H1 (cell line): ENCODE data around the gene KRT76. TPM values are rescaled to one million over a fixed set of nuclear protein-coding genes. Genes with fewer than 3 reads are reported as not detected.

ENCODE experiments used
- CTCF ChIA-PET: fragments of 300-600 bp; sonication (Branson Sonifier 250); formaldehyde crosslinking; loops from one replicate; lab custom pipeline; 2021; ENCODE audit not compliant: partially characterized antibody; lab: Charles Lee
- POLR2A ChIA-PET: fragments of 300-600 bp; sonication (Branson Sonifier 250); formaldehyde crosslinking; loops from one replicate; lab custom pipeline; 2021; ENCODE audit warnings: inconsistent platforms; ENCODE audit not compliant: partially characterized antibody; lab: Charles Lee
- DNase-seq, 2 experiments: peaks; one replicate each; pipeline versions ENCODE4 v3.0.0 to v3.0.0-alpha.2; 2010 to 2022; ENCODE audit warnings: low spot score in 2 of 2, low read depth in 1 of 2, mixed read lengths in 1 of 2
- FAIRE-seq: peaks from 2 replicates; lab custom pipeline; 2011; peaks lifted over from hg19 to GRCh38; lab: Jason Lieb, UNC
- H2AFZ ChIP-seq: 2 replicates; pipeline ENCODE4 v1.8.1; 2012; ENCODE audit warnings: low read length, inconsistent platforms
- H2AK5ac ChIP-seq: 2 replicates; pipeline ENCODE4 v1.6.1; 2013; ENCODE audit warnings: low read depth, low read length
- H2BK120ac ChIP-seq: replicated peaks from 2 replicates; pipeline ENCODE3; 2013; ENCODE audit warnings: low read depth, low read length, inconsistent platforms
- H2BK12ac ChIP-seq: 2 replicates; pipeline ENCODE4 v1.6.1; 2013; ENCODE audit warnings: low read depth, low read length
- H2BK15ac ChIP-seq: 2 replicates; pipeline ENCODE4 v1.6.1; 2013; ENCODE audit warnings: low read length
- H2BK20ac ChIP-seq: 2 replicates; pipeline ENCODE4 v1.6.1; 2013; ENCODE audit warnings: low read length
- H2BK5ac ChIP-seq: 2 replicates; pipeline ENCODE4 v1.6.1; 2013; ENCODE audit warnings: low read depth, low read length
- H3K14ac ChIP-seq: 2 replicates; pipeline ENCODE4 v1.6.1; 2013; ENCODE audit warnings: inconsistent platforms; ENCODE audit not compliant: insufficient read length
- H3K18ac ChIP-seq: 2 replicates; pipeline ENCODE4 v1.6.1; 2013; ENCODE audit warnings: low read length; ENCODE audit errors: extremely low read depth
- H3K23ac ChIP-seq: 2 replicates; pipeline ENCODE4 v1.6.1; 2013; ENCODE audit warnings: inconsistent platforms; ENCODE audit not compliant: insufficient read length
- H3K23me2 ChIP-seq: 2 replicates; pipeline ENCODE4 v1.6.1; 2013; ENCODE audit warnings: low read depth, low read length
- H3K27ac ChIP-seq: 2 replicates; pipeline ENCODE4 v1.6.1; 2011; ENCODE audit warnings: low read depth, low read length, inconsistent platforms
- H3K27me3 ChIP-seq, 4 experiments: replicated peaks in 1 of 4; 1 replicate in 1 of 4; 2 replicates in 3 of 4; pipeline versions ENCODE4 v1.6.1 to v1.8.1; 2011 to 2013; ENCODE audit warnings: low read length in 3 of 4, mild to moderate bottlenecking in 3 of 4, inconsistent platforms in 2 of 4, mixed read lengths in 2 of 4, moderate library complexity in 1 of 4; ENCODE audit not compliant: control insufficient read depth in 3 of 4, insufficient read depth in 3 of 4; ENCODE audit errors: extremely low read depth in 1 of 4
- H3K36me3 ChIP-seq, 4 experiments: 2 replicates each; pipeline versions ENCODE4 v1.6.1 to v1.8.1; 2011 to 2013; ENCODE audit warnings: mild to moderate bottlenecking in 4 of 4, low read length in 3 of 4, moderate library complexity in 2 of 4, control low read depth in 1 of 4, inconsistent platforms in 1 of 4; ENCODE audit not compliant: insufficient read depth in 4 of 4, control insufficient read depth in 2 of 4
- H3K4ac ChIP-seq: replicated peaks from 2 replicates; pipeline ENCODE3; 2013; ENCODE audit warnings: low read length, low read depth, mixed read lengths, inconsistent platforms; ENCODE audit not compliant: insufficient read length
- H3K4me1 ChIP-seq, 4 experiments: replicated peaks in 1 of 4; 1 replicate in 1 of 4; 2 replicates in 3 of 4; pipeline versions ENCODE4 v1.6.1 to v1.8.1; 2011 to 2013; ENCODE audit warnings: low read length in 3 of 4, inconsistent platforms in 2 of 4, mixed read lengths in 1 of 4; ENCODE audit not compliant: insufficient read depth in 4 of 4, control insufficient read depth in 3 of 4
- H3K4me2 ChIP-seq, 2 experiments: 2 replicates each; pipeline versions ENCODE4 v1.6.1 to v1.8.1; 2011 to 2013; ENCODE audit warnings: low read depth in 2 of 2, low read length in 2 of 2, control low read depth in 1 of 2, inconsistent platforms in 1 of 2, mild to moderate bottlenecking in 1 of 2; ENCODE audit not compliant: insufficient read depth in 1 of 2
- H3K4me3 ChIP-seq, 4 experiments: fragments of 200-600, 300-600 bp in 1 of 4; sonication (generic), shearing (Covaris generic), sonication (Bioruptor Twin) in 1 of 4; 2 replicates each; pipeline versions ENCODE4 v1.5.1 to v1.8.1; 2011 to 2016; ENCODE audit warnings: low read length in 4 of 4, low read depth in 3 of 4, control low read depth in 2 of 4, inconsistent platforms in 2 of 4, mild to moderate bottlenecking in 2 of 4, mixed read lengths in 1 of 4, moderate library complexity in 1 of 4; ENCODE audit not compliant: insufficient read depth in 2 of 4; ENCODE audit errors: extremely low read depth in 1 of 4
- H3K56ac ChIP-seq: replicated peaks from 2 replicates; pipeline ENCODE3; 2013; ENCODE audit warnings: low read depth, mild to moderate bottlenecking, mixed read lengths, low read length, inconsistent platforms; ENCODE audit not compliant: insufficient read length
- H3K79me1 ChIP-seq: 2 replicates; pipeline ENCODE4 v1.6.1; 2013; ENCODE audit warnings: low read depth, low read length, control low read depth
- H3K79me2 ChIP-seq, 2 experiments: 2 replicates each; pipeline versions ENCODE4 v1.6.1 to v1.8.1; 2012 to 2013; ENCODE audit warnings: low read length in 2 of 2, mild to moderate bottlenecking in 2 of 2, inconsistent platforms in 1 of 2; ENCODE audit not compliant: insufficient read depth in 2 of 2, control insufficient read depth in 1 of 2
- H3K9ac ChIP-seq, 4 experiments: replicated peaks in 1 of 4; 1 replicate in 1 of 4; 2 replicates in 3 of 4; pipeline versions ENCODE4 v1.6.1 to v1.8.1; 2011 to 2013; ENCODE audit warnings: low read depth in 3 of 4, low read length in 3 of 4, control low read depth in 2 of 4, mild to moderate bottlenecking in 2 of 4, moderate library complexity in 2 of 4, inconsistent platforms in 1 of 4; ENCODE audit errors: extremely low read depth in 1 of 4
- H3K9me3 ChIP-seq, 2 experiments: 2 replicates each; pipeline versions ENCODE4 v1.6.1 to v1.8.1; 2012 to 2013; ENCODE audit warnings: mild to moderate bottlenecking in 2 of 2, moderate library complexity in 2 of 2, control low read depth in 1 of 2, inconsistent platforms in 1 of 2, low read depth in 1 of 2, low read length in 1 of 2, mixed read lengths in 1 of 2; ENCODE audit not compliant: insufficient read depth in 2 of 2
- H4K20me1 ChIP-seq, 2 experiments: replicated peaks in 1 of 2; 2 replicates each; pipeline versions ENCODE3 to v1.8.1; 2011 to 2013; ENCODE audit warnings: inconsistent platforms in 2 of 2, low read length in 2 of 2, mild to moderate bottlenecking in 1 of 2; ENCODE audit not compliant: insufficient read depth in 2 of 2, control insufficient read depth in 1 of 2
- H4K5ac ChIP-seq: 2 replicates; pipeline ENCODE4 v1.6.1; 2013; ENCODE audit warnings: low read length, low read depth, mixed read lengths, inconsistent platforms; ENCODE audit not compliant: insufficient read length
- H4K8ac ChIP-seq: 2 replicates; pipeline ENCODE4 v1.8.0; 2013; ENCODE audit warnings: mild to moderate bottlenecking, moderate library complexity, low read length, inconsistent platforms; ENCODE audit not compliant: insufficient read depth; ENCODE audit errors: extremely low read depth
- H4K91ac ChIP-seq: replicated peaks from 2 replicates; pipeline ENCODE3; 2013; ENCODE audit warnings: low read length, mixed read lengths, inconsistent platforms; ENCODE audit not compliant: insufficient read length
- CHD1 ChIP-seq: IDR thresholded peaks from 2 replicates; pipeline ENCODE4 v1.6.1; 2012; ENCODE audit warnings: low read depth, low read length, improper control_type of control experiment
- FOSL1 ChIP-seq: IDR thresholded peaks from 2 replicates; pipeline ENCODE4 v1.6.1; 2011; ENCODE audit warnings: mild to moderate bottlenecking, low read depth, low read length, moderate library complexity; ENCODE audit not compliant: insufficient read depth
- GTF2F1 ChIP-seq: IDR thresholded peaks from 2 replicates; pipeline ENCODE4 v1.6.1; 2012; ENCODE audit warnings: low read depth, low read length, improper control_type of control experiment, borderline replicate concordance
- NRF1 ChIP-seq: IDR thresholded peaks from 2 replicates; pipeline ENCODE4 v1.6.1; 2011; ENCODE audit warnings: mild to moderate bottlenecking, low read depth, low read length, improper control_type of control experiment
- POLR2AphosphoS5 ChIP-seq: IDR thresholded peaks from 2 replicates; pipeline ENCODE4 v1.6.1; 2011; ENCODE audit warnings: low read depth, low read length
- RBBP5 ChIP-seq: IDR thresholded peaks from 2 replicates; pipeline ENCODE4 v1.7.1; 2012; ENCODE audit warnings: low read depth, mild to moderate bottlenecking, inconsistent platforms, low read length, moderate library complexity, borderline replicate concordance
- SIN3A ChIP-seq, 2 experiments: IDR thresholded peaks in 1 of 2; conservative IDR thresholded peaks in 1 of 2; 2 replicates each; pipeline ENCODE4 v1.6.1; 2011 to 2012; ENCODE audit warnings: low read length in 2 of 2, improper control_type of control experiment in 1 of 2, low read depth in 1 of 2, mild to moderate bottlenecking in 1 of 2
- SP1 ChIP-seq: IDR thresholded peaks from 2 replicates; pipeline ENCODE4 v1.6.1; 2011; ENCODE audit warnings: low read depth, low read length
- TCF12 ChIP-seq: IDR thresholded peaks from 2 replicates; pipeline ENCODE4 v1.6.1; 2011; ENCODE audit warnings: low read depth, mild to moderate bottlenecking, low read length
- YY1 ChIP-seq: IDR thresholded peaks from 2 replicates; pipeline ENCODE4 v1.6.1; 2011; ENCODE audit warnings: low read depth, mild to moderate bottlenecking, low read length
- WGBS, 2 experiments: shearing (Covaris generic) in 1 of 2; methylation state at CpG; one replicate each; pipeline versions ENCODE4 v1.1.6 to v1.1.7; 2013 to 2015; ENCODE audit warnings: low lambda C conversion rate in 2 of 2, mixed read lengths in 2 of 2, inconsistent platforms in 1 of 2, low coverage in 1 of 2, missing lambda C conversion rate in 1 of 2; ENCODE audit not compliant: insufficient replicate concordance in 2 of 2, insufficient coverage in 1 of 2, insufficient read length in 1 of 2; ENCODE audit errors: extremely low coverage in 1 of 2, missing lambda C conversion rate in 1 of 2; 5-methylcytosine and 5-hydroxymethylcytosine counted together
- polyA plus RNA-seq, 7 experiments: library from polyadenylated mRNA; depleted of rRNA in 3 of 7; stranded (reverse) in 5 of 7; unstranded in 2 of 7; fragments of >200 nt in 5 of 7; fragments of 200-250 nt in 2 of 7; gene quantifications; 1 replicate in 5 of 7; 2 replicates in 1 of 7; 4 replicates in 1 of 7; pipeline versions ENCODE4 v1.2.1 to v1.2.3, GENCODE V29; 2011 to 2013; ENCODE audit warnings: missing spikeins in 2 of 7, mixed read lengths in 2 of 7
- total RNA-seq: library from RNA; stranded (reverse); fragmentation: NEBNext Ultra II Directional; extraction: Animal tissue kit (Norgen Biotek cat#: 25700); gene quantifications from 2 replicates; pipeline ENCODE4 v1.2.1, GENCODE V29; 2021
- TF ChIP-seq, protein P1 (sequence below), 3 experiments: IDR thresholded peaks; 1 replicate in 2 of 3; 2 replicates in 1 of 3; pipeline versions ENCODE4 v1.5.1 to v1.6.1; 2011; ENCODE audit warnings: low read length in 3 of 3, mild to moderate bottlenecking in 3 of 3, inconsistent platforms in 2 of 3, low read depth in 1 of 3, moderate library complexity in 1 of 3; ENCODE audit not compliant: insufficient read depth in 1 of 3; ENCODE audit errors: control extremely low read depth in 1 of 3
- TF ChIP-seq, protein P2 (sequence below): IDR thresholded peaks from 2 replicates; pipeline ENCODE4 v1.6.1; 2011; ENCODE audit warnings: low read depth, mild to moderate bottlenecking, low read length; ENCODE audit not compliant: insufficient read depth

KRT76 gene
- total and polyA plus RNA-seq, 2 of the 8 experiments (the other 6 are each of a cell fraction or from before 2014, with no cell fraction given), result not detected

DNA sequence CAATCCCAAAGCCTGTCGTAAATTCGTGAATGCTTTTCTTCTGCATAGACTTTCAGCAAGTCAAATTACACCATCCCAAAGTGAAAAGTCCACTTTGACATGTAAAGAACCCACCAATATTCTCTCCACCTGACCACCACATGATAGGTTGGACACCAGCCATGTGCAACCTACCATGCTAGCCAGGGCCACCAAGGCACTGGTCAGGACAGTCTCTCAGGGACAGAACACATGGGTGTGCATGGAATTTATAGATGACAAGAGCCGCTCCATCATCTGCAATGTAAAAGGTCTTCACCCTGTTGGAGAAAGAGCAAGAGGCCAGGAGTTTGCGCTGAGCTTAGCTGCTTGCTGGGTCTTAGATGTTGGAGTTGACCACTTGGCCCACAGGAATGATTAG, 5.4 kb upstream of the KRT76 start:
- 89% methylated on average over 4 of the region's 4 CpGs; no CpG with 5 or more reads in 1 of the 2 experiments for WGBS, 2 experiments
- POLR2A ChIA-PET, result no interaction called here
- no peak for DNase-seq
- TF ChIP-seq GTF2F1 (no peak), SIN3A (conservative IDR thresholded peaks at IDR 0.05 in 1 of 2, IDR thresholded peaks at IDR 0.05 in 1 of 2; ENCODE audit: low read depth in 1 of 2, low read length in 2 of 2) (no peak), TCF12 (no peak), NRF1 (no peak), CHD1 (no peak), FOSL1 (no peak), SP1 (no peak), RBBP5 (no peak), POLR2AphosphoS5 (no peak), YY1 (no peak)
- TF ChIP-seq, protein P1, sequence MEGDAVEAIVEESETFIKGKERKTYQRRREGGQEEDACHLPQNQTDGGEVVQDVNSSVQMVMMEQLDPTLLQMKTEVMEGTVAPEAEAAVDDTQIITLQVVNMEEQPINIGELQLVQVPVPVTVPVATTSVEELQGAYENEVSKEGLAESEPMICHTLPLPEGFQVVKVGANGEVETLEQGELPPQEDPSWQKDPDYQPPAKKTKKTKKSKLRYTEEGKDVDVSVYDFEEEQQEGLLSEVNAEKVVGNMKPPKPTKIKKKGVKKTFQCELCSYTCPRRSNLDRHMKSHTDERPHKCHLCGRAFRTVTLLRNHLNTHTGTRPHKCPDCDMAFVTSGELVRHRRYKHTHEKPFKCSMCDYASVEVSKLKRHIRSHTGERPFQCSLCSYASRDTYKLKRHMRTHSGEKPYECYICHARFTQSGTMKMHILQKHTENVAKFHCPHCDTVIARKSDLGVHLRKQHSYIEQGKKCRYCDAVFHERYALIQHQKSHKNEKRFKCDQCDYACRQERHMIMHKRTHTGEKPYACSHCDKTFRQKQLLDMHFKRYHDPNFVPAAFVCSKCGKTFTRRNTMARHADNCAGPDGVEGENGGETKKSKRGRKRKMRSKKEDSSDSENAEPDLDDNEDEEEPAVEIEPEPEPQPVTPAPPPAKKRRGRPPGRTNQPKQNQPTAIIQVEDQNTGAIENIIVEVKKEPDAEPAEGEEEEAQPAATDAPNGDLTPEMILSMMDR (IDR thresholded peaks at IDR 0.05; ENCODE audit: control extremely low read depth in 1 of 3, insufficient read depth in 1 of 3, low read depth in 1 of 3, low read length in 3 of 3), result no peak
- TF ChIP-seq, protein P2, sequence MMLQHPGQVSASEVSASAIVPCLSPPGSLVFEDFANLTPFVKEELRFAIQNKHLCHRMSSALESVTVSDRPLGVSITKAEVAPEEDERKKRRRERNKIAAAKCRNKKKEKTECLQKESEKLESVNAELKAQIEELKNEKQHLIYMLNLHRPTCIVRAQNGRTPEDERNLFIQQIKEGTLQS, result no peak

More for the DNA sequence above, 5.4 kb upstream of the KRT76 start:
- H3K4me3 ChIP-seq, result no peak overlapping the region
- H3K27me3 ChIP-seq, result no peaks in the 10 kb centered on the region
- no peak overlapping the region for H2AFZ ChIP-seq
- H2BK120ac ChIP-seq, result no peak overlapping the region
- H3K4me1 ChIP-seq, result no peaks in the 10 kb centered on the region
- H3K36me3 ChIP-seq, result no peaks in the 10 kb centered on the region
- H4K5ac ChIP-seq, result no peak overlapping the region
- no peak overlapping the region for H4K8ac ChIP-seq
- H3K18ac ChIP-seq, result no peak overlapping the region
- no peak overlapping the region for H3K4me2 ChIP-seq
- H2BK15ac ChIP-seq, result no peak overlapping the region
- H3K56ac ChIP-seq, result no peak overlapping the region
- CTCF ChIA-PET, result interaction anchor here (0.9 to 1.7 kb wide), 2 partner anchors 8 to 97 kb away, joined by 4 to 6 read pairs; no protein-coding TSS in a partner anchor
- H2BK12ac ChIP-seq, result no peak overlapping the region
- no peak for FAIRE-seq
- H3K9ac ChIP-seq, result no peak overlapping the region
- no peak overlapping the region for H3K27ac ChIP-seq
- no peak overlapping the region for H4K91ac ChIP-seq
- no peak overlapping the region for H3K4ac ChIP-seq
- H3K79me2 ChIP-seq, result no peaks in the 10 kb centered on the region
- H4K20me1 ChIP-seq, result no peaks in the 10 kb centered on the region
- no peak overlapping the region for H3K23ac ChIP-seq
- H2BK5ac ChIP-seq, result no peak overlapping the region
- no peaks in the 10 kb centered on the region for H3K23me2 ChIP-seq
- no peaks in the 10 kb centered on the region for H3K79me1 ChIP-seq
- no peaks in the 10 kb centered on the region for H3K9me3 ChIP-seq
- no peak overlapping the region for H2BK20ac ChIP-seq
- H3K14ac ChIP-seq, result no peak overlapping the region
- H2AK5ac ChIP-seq, result no peak overlapping the region
